CD4-positive, alpha-beta T cell treated with Interleukin-17A for 1 hour (primary cell): Measurements from ENCODE around the gene RFLNA.
"Not testable (repeated sequence)": the region's sequence is repeated elsewhere in the genome, so short reads cannot be mapped to it uniquely, and the experiment has no call there.

Experiments
- DNase-seq: peaks from one replicate; pipeline ENCODE4 v3.0.0-alpha.2; 2020

RFLNA gene

GRCh38 chr12:124284368-124284767, 10.5 kb upstream of the RFLNA start:
- no peak for DNase-seq

- DNase-seq = no peak
Observed at GRCh38 chr12:124286414-124286813, 8.5 kb upstream of the RFLNA start.

- no peak for DNase-seq
Observed at GRCh38 chr12:124286971-124287370, 7.9 kb upstream of the RFLNA start.

GRCh38 chr12:124289634-124290600, 5.0 kb upstream of the RFLNA start:
- DNase-seq = no peak

- no peak for DNase-seq
Observed at GRCh38 chr12:124292385-124292784, 2.5 kb upstream of the RFLNA start.

GRCh38 chr12:124293286-124294003, 1.4 kb upstream of the RFLNA start:
- DNase-seq = no peak

- no peak for DNase-seq
Observed at GRCh38 chr12:124295431-124296058, 652 bp downstream of the RFLNA start.

GRCh38 chr12:124296295-124296915, 1.5 kb downstream of the RFLNA start:
- DNase-seq = no peak

- DNase-seq = no peak
Observed at GRCh38 chr12:124296916-124297351, 2.0 kb downstream of the RFLNA start.

- DNase-seq = no peak
Observed at GRCh38 chr12:124297389-124297788, 2.5 kb downstream of the RFLNA start.

GRCh38 chr12:124297856-124298255, 3.0 kb downstream of the RFLNA start:
- no peak for DNase-seq

GRCh38 chr12:124298685-124299410, 4.0 kb downstream of the RFLNA start:
- no peak for DNase-seq

- no peak for DNase-seq
Observed at GRCh38 chr12:124299628-124300388, 4.9 kb downstream of the RFLNA start.

- not testable (repeated sequence) for DNase-seq
Observed at GRCh38 chr12:124300657-124301056, 5.8 kb downstream of the RFLNA start.

- DNase-seq = no peak
Observed at GRCh38 chr12:124301084-124301654, 6.3 kb downstream of the RFLNA start.

GRCh38 chr12:124302241-124302806, 7.4 kb downstream of the RFLNA start:
- no peak for DNase-seq

GRCh38 chr12:124302807-124303578, 8.1 kb downstream of the RFLNA start:
- no peak for DNase-seq

- no peak for DNase-seq
Observed at GRCh38 chr12:124303579-124304313, 8.9 kb downstream of the RFLNA start.

- DNase-seq = no peak
Observed at GRCh38 chr12:124304314-124304790, 9.5 kb downstream of the RFLNA start.
